Neural cell (in vitro differentiated cells): ENCODE measurements around the gene WDTC1.

ENCODE experiments used
- CTCF ChIP-seq: fragments of 450-650 bp; IDR thresholded peaks from 2 replicates; pipeline ENCODE4 v1.5.1; 2014; ENCODE audit warnings: antibody characterized with exemption, mild to moderate bottlenecking, moderate library complexity; ENCODE audit not compliant: poor library complexity, severe bottlenecking
- EP300 ChIP-seq: fragments of 450-650 bp; conservative IDR thresholded peaks from 2 replicates; pipeline ENCODE4 v1.6.1; 2014; ENCODE audit warnings: antibody characterized with exemption, mild to moderate bottlenecking, moderate library complexity; ENCODE audit not compliant: poor library complexity, severe bottlenecking
- EZH2 ChIP-seq: fragments of 200-600, 300-800 bp; shearing (Covaris generic), sonication (generic); IDR thresholded peaks from 2 replicates; pipeline ENCODE4 v1.6.1; 2014; ENCODE audit warnings: antibody characterized with exemption, low read length, borderline replicate concordance, mild to moderate bottlenecking; ENCODE audit not compliant: insufficient read depth, poor library complexity, severe bottlenecking
- MXI1 ChIP-seq: fragments of 450-650 bp; conservative IDR thresholded peaks from 2 replicates; pipeline ENCODE4 v1.6.1; 2014; ENCODE audit warnings: antibody characterized with exemption, mild to moderate bottlenecking; ENCODE audit not compliant: poor library complexity, severe bottlenecking
- POLR2AphosphoS5 ChIP-seq: IDR thresholded peaks from 2 replicates; pipeline ENCODE4 v1.6.1; 2012
- SMC3 ChIP-seq: fragments of 450-650 bp; conservative IDR thresholded peaks from 2 replicates; pipeline ENCODE4 v1.6.1; 2014; ENCODE audit warnings: antibody characterized with exemption, mild to moderate bottlenecking, moderate library complexity; ENCODE audit not compliant: poor library complexity
- TAF1 ChIP-seq: IDR thresholded peaks from 2 replicates; pipeline ENCODE4 v1.6.1; 2012; ENCODE audit warnings: low read depth
- TF ChIP-seq, protein P1 (sequence below): IDR thresholded peaks from 2 replicates; pipeline ENCODE4 v1.6.1; 2012; ENCODE audit warnings: borderline replicate concordance

GRCh38 chr1:27314169-27314568, 79.7 kb downstream of the WDTC1 start:
- TF ChIP-seq CTCF (no peak), POLR2AphosphoS5 (no peak), EZH2 (no peak), SMC3 (no peak), TAF1 (no peak), MXI1 (no peak), EP300 (no peak)
- TF ChIP-seq, protein P1, sequence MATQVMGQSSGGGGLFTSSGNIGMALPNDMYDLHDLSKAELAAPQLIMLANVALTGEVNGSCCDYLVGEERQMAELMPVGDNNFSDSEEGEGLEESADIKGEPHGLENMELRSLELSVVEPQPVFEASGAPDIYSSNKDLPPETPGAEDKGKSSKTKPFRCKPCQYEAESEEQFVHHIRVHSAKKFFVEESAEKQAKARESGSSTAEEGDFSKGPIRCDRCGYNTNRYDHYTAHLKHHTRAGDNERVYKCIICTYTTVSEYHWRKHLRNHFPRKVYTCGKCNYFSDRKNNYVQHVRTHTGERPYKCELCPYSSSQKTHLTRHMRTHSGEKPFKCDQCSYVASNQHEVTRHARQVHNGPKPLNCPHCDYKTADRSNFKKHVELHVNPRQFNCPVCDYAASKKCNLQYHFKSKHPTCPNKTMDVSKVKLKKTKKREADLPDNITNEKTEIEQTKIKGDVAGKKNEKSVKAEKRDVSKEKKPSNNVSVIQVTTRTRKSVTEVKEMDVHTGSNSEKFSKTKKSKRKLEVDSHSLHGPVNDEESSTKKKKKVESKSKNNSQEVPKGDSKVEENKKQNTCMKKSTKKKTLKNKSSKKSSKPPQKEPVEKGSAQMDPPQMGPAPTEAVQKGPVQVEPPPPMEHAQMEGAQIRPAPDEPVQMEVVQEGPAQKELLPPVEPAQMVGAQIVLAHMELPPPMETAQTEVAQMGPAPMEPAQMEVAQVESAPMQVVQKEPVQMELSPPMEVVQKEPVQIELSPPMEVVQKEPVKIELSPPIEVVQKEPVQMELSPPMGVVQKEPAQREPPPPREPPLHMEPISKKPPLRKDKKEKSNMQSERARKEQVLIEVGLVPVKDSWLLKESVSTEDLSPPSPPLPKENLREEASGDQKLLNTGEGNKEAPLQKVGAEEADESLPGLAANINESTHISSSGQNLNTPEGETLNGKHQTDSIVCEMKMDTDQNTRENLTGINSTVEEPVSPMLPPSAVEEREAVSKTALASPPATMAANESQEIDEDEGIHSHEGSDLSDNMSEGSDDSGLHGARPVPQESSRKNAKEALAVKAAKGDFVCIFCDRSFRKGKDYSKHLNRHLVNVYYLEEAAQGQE = no peak
